Measurements from ENCODE around the gene LRCH1.

DNA sequence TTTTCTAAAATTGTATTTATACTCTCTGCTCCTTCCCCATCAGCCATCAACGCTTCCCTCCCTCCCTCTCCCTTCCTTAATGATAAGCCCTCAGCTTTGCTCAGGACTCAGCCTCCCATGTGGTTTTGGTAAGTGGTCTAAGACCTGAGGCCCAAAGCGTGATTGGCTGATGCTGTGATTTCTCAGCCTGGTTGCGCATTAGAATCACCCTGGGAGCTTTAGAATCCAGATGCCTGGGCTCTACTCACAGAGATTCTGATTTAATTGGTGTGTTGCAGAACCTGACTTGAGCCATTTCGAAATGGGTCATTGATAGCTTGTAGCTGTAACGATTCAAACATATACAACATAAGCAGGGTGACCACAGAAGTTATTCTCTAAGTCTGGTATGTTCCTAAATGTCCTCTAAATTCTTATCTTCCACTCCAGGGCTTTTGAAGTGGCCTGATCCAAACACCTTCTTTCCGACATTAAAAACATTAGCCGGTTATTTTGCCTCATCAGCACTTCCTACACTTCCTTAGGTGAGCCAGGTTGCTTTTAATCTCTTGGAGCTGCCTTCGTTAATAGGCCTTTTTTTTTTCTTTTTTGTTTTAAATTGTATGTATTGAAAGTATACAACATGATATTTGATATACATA is 60.6 kb downstream of the LRCH1 start:
- no peak for TF ChIP-seq POLR2A (IDR thresholded peaks at IDR 0.05; ENCODE audit: low read length)
- TF ChIP-seq GATA1 (IDR thresholded peaks at IDR 0.05; ENCODE audit: low read depth, low read length) = no peak

Measured in erythroblast (primary cell).